Cardiac muscle cell (in vitro differentiated cells and primary cell): ENCODE measurements around the gene KDM4C. TPM values are rescaled to one million over a fixed set of nuclear protein-coding genes. Genes with fewer than 3 reads are reported as not detected.
"Not testable (repeated sequence)": the region's sequence is repeated elsewhere in the genome, so short reads cannot be mapped to it uniquely, and the experiment has no call there.

Experiments used
- DNase-seq, 2 donors: peaks; one replicate each; pipeline versions ENCODE4 v3.0.0 to v3.0.0-alpha.2; 2010 to 2017; ENCODE audit warnings: low read depth in 1 of 2, low spot score in 1 of 2
- H3K27ac ChIP-seq: fragments of 200-600 bp; sonication (generic); 2 replicates; pipeline ENCODE4 v1.5.1; 2016
- H3K27me3 ChIP-seq: fragments of 200-600 bp; sonication (generic); 2 replicates; pipeline ENCODE4 v1.6.0; 2016; ENCODE audit warnings: control low read depth
- H3K36me3 ChIP-seq: fragments of 200-600 bp; sonication (generic); 2 replicates; pipeline ENCODE4 v1.5.1; 2016; ENCODE audit warnings: control low read depth
- H3K4me1 ChIP-seq: fragments of 200-600 bp; sonication (generic); 2 replicates; pipeline ENCODE4 v1.8.1; 2017; ENCODE audit warnings: low read depth, mild to moderate bottlenecking, mixed run types
- H3K4me3 ChIP-seq: fragments of 200-600 bp; sonication (generic); 2 replicates; pipeline ENCODE4 v1.5.1; 2016; ENCODE audit warnings: mild to moderate bottlenecking
- H3K9me3 ChIP-seq: fragments of 200-600 bp; sonication (generic); 2 replicates; pipeline ENCODE4 v1.5.1; 2017; ENCODE audit warnings: low read depth, mild to moderate bottlenecking, control low read depth
- polyA plus RNA-seq: library from polyadenylated mRNA; unstranded; fragments of >200 nt; fragmentation: Nextera tagmentation; extraction: Ambion mirVana; gene quantifications from 2 replicates; pipeline ENCODE4 v1.2.1, GENCODE V29; 2016
- total RNA-seq: library from RNA; depleted of rRNA; stranded (reverse); fragments of >200 nt; gene quantifications from 2 replicates; pipeline ENCODE4 v1.2.3, GENCODE V29; 2016
- TF ChIP-seq, protein P1 (sequence below): IDR thresholded peaks from 2 replicates; pipeline ENCODE4 v1.5.1; 2012; ENCODE audit warnings: low read depth, mild to moderate bottlenecking, low read length

Gene KDM4C
- total and polyA plus RNA-seq, 2 experiments from 2014 or later: 15.1 to 32.0 TPM

DNA sequence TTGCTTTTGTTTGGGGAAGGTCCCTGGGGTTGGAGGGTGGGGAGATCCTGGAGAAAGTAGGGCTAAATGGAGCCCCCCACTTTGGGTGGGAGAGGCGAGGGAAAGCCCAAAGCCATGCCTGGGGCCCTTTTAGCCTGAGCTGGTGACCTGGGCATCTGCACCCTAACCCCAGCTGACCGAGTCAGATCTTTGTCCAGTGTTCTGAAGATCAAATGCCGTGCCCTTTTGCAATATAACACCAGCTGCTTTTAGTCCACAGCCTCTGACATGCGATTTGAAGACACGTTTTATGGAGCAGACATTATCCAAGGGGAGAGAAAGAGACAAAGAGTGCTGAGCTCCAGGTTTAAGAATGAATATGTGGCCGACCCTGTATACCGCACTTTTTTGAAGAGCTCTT lies 416.5 kb downstream of the KDM4C start:
- TF ChIP-seq, protein P1, sequence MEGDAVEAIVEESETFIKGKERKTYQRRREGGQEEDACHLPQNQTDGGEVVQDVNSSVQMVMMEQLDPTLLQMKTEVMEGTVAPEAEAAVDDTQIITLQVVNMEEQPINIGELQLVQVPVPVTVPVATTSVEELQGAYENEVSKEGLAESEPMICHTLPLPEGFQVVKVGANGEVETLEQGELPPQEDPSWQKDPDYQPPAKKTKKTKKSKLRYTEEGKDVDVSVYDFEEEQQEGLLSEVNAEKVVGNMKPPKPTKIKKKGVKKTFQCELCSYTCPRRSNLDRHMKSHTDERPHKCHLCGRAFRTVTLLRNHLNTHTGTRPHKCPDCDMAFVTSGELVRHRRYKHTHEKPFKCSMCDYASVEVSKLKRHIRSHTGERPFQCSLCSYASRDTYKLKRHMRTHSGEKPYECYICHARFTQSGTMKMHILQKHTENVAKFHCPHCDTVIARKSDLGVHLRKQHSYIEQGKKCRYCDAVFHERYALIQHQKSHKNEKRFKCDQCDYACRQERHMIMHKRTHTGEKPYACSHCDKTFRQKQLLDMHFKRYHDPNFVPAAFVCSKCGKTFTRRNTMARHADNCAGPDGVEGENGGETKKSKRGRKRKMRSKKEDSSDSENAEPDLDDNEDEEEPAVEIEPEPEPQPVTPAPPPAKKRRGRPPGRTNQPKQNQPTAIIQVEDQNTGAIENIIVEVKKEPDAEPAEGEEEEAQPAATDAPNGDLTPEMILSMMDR: no peak
- no peaks in the 10 kb centered on the region for H3K36me3 ChIP-seq
- DNase-seq: no peak
- no peak overlapping the region for H3K27ac ChIP-seq
- H3K4me3 ChIP-seq: no peak overlapping the region
- H3K27me3 ChIP-seq: no peaks in the 10 kb centered on the region
- no peaks in the 10 kb centered on the region for H3K9me3 ChIP-seq
- H3K4me1 ChIP-seq: peaks cover 35% of the 10 kb centered on the region

DNA sequence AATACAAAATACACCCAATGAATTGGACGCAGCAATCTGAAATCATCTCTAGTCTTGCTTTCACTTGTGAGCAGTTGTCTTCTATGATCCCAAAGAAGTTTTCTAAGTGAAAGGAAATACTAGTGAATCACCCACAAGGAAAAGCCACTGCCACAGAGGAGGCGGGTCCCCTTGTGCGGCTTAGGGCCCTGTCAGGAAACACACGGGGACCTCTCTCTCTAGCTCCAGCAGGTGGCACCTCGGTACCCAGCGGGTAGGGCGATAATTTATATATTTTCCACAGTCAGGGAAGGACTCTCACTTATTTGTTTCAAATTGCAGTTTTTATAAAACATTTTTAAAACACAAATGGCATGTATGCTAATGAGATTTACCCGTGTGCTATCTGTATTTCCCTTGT lies 417.1 kb downstream of the KDM4C start:
- Histone ChIP-seq H3K4me1 (peaks cover 33% of the 10 kb centered on the region), H3K27ac (no peak overlapping the region), H3K4me3 (no peak overlapping the region), H3K36me3 (no peaks in the 10 kb centered on the region), H3K9me3 (no peaks in the 10 kb centered on the region), H3K27me3 (no peaks in the 10 kb centered on the region)
- TF ChIP-seq, protein P1: no peak
- DNase-seq: no peak

GRCh38 chr9:7176561-7176960 lies 418.8 kb downstream of the KDM4C start:
- Histone ChIP-seq H3K27me3 (no peaks in the 10 kb centered on the region), H3K36me3 (no peaks in the 10 kb centered on the region), H3K27ac (no peak overlapping the region), H3K9me3 (no peaks in the 10 kb centered on the region), H3K4me1 (peaks cover 18% of the 10 kb centered on the region), H3K4me3 (no peak overlapping the region)
- DNase-seq: no peak
- TF ChIP-seq, protein P1: no peak

DNA sequence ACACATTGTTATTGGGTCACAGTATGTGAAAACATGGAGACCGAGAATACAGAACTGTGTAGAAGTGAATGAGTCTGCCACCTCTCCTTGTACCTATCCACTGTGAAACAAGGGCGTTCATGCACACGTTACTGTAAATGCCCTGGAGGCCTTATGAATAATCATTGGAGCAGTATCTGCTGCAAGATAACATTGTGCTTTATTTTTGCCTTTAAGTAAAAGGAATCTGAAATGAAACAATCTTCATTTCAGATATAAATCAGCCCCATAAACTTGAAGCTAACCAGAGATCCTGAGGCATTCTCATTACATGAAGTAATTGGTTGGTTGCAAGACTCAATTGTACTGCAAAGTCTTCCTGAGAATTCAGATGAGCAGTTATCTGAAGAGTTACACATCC lies 419.6 kb downstream of the KDM4C start:
- no peak for DNase-seq
- no peaks in the 10 kb centered on the region for H3K27me3 ChIP-seq
- TF ChIP-seq, protein P1: no peak

DNA sequence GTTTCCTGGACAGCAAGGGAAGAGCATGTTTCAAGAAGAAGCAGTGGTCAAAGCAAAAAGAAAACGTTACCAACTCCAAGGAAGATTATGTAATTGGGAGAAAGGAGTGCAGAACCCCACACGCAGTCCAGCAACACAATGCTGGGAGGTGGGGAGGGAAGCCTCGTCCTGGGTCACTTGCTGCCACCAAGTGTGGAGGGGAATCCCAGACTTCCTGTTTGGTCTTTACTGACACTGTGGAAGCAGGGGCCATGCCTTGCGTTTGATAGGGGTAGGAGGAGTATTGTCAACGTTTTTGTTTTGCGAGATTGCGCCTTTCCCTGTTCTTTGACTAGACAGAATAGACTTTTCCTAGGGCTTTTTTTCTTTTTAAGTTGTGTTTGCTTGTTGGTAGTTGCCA lies 421.0 kb downstream of the KDM4C start:
- no peaks in the 10 kb centered on the region for H3K36me3 ChIP-seq
- no peak overlapping the region for H3K27ac ChIP-seq
- H3K4me1 ChIP-seq: no peaks in the 10 kb centered on the region
- DNase-seq: no peak
- no peak overlapping the region for H3K4me3 ChIP-seq
- TF ChIP-seq, protein P1: no peak
- H3K27me3 ChIP-seq: no peaks in the 10 kb centered on the region
- no peaks in the 10 kb centered on the region for H3K9me3 ChIP-seq

More for the DNA sequence above, 419.6 kb downstream of the KDM4C start:
- no peaks in the 10 kb centered on the region for H3K36me3 ChIP-seq
- no peak overlapping the region for H3K27ac ChIP-seq
- H3K4me1 ChIP-seq: peaks cover 10% of the 10 kb centered on the region
- H3K9me3 ChIP-seq: no peaks in the 10 kb centered on the region
- H3K4me3 ChIP-seq: no peak overlapping the region

DNA sequence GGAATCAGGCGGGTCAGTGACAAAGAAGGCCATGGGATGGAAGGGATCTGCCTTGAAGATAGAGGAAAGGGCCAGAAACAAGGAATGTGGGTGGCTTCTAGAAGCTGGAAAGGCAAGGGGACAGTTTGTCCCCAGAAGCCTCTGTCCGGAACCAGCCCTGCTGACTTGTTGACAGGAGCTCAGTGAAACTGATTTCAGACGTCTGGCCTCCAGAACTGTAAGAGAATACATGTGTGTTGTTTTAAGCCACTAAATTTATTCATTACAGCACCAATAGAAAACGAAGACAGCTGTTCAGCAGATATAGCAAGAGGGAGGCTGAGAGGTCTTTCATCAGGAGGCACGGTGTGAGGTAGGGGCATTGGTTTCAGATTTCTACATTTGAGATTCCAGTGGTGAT lies 422.5 kb downstream of the KDM4C start:
- Histone ChIP-seq H3K36me3 (no peaks in the 10 kb centered on the region), H3K4me1 (no peaks in the 10 kb centered on the region), H3K4me3 (no peak overlapping the region), H3K9me3 (no peaks in the 10 kb centered on the region), H3K27ac (no peak overlapping the region), H3K27me3 (no peaks in the 10 kb centered on the region)
- TF ChIP-seq, protein P1: no peak
- no peak for DNase-seq

DNA sequence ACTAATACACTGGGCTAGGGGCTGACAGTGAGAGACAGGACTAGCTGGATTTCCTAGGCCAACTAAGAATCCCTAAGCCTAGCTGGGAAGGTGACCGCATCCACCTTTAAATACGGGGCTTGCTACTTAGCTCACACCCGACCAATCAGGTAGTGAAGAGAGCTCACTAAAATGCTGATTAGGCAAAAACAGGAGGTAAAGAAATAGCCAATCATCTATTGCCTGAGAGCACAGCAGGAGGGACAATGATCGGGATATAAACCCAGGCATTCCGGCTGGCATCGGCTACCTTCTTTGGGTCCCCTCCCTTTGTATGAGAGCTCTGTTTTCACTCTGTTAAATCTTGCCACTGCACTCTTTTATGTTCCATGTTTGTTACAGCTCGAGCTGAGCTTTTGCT lies 425.4 kb downstream of the KDM4C start:
- H3K27me3 ChIP-seq, H3K9me3 ChIP-seq, H3K4me1 ChIP-seq, H3K4me3 ChIP-seq, H3K36me3 ChIP-seq, DNase-seq, H3K27ac ChIP-seq: not testable (repeated sequence)
